Measurements from ENCODE around the gene NAT14.
"Not testable (repeated sequence)": the region's sequence is repeated elsewhere in the genome, so short reads cannot be mapped to it uniquely, and the experiment has no call there.

The NAT14 gene

DNA sequence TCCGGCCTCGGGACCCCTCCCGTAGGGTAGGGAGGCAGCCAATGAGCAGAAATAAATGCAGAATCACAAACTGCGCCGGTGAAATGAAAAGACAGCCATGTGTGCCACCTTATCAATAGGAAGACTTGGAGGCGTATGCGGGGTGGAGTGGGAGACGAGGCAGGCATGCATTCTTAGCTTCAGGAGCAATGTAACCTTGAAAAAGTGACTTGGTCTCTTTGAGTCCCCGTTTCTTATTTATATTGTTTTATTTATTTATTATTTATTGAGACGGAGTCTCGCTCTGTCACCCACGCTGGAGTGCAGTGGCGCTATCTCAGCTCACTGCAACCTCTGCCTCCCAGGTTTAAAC is 19.2 kb downstream of the NAT14 start:
- no peak for DNase-seq

DNA sequence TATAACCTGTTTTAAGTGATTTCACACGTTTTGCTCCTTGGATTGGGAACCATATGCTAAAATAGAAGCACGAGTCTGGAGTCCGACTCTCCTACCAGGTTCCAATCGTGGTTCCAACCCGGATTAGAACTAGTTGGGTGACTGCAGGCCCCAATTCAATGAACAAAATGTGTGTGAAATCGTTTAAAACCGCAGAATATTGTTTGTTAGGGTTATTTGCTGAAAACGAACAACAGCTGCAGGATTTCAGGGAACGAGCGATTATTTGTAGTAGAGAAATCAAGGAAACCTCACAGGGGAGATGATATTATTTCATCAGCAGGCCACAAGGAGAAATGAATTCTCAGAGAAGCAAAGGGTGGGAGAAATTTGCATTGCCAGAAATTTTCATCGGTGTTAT is 20.0 kb downstream of the NAT14 start:
- DNase-seq = no peak

DNA sequence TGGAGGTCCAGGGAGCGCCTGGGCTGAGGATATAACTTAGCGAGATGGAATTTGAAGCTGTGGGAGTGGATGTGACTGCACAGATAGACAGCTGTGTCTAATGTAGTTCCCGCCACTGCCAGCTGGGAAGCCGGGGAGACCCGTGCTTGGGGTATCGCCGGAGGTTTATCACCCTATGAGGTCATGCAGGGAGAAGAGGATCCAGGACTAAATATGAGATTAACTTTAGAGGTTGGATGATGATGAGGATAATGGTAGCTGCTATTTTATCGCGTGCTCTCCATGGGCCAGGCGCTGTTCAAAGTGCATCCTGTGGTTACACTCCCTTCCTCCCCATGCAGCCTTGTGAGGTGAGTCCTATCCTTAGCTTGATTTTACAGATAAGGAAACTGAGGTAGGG is 23.1 kb downstream of the NAT14 start:
- DNase-seq = no peak

DNA sequence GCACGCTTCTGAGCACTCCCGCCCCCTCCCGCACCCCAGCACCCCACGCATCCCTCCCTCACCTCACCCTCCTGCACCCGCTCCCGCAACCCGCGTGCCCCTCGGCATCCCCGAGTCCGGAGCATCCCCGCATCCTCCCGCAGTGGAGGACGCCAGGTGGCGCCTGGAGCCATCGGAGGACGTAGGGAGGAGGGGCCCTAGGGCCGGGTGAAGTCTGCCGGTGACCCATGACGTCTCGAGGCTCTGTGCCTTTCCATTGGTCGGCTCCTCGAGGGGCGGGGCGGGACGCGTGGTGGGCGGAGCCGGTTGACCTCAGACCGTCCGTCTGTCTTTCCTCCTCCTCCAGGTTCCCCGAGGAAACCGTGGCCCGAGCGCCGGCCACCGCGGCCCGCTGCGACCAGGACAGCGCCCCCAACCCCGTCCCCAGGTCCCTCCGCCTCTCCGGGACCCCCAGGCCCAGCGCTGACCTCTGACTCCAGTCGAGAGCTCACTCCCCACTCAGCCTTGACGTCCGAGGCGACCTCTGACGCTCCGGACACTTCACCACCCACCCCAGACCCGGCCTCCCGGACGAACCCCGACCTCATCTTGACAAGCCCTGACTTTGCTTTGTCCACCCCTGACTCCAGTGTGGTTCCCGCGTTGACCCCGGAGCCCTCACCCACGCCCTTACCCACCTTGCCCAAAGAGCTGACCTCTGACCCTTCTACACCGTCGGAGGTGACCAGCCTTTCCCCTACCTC is 32.1 kb downstream of the NAT14 start:
- DNase-seq = peak; percentile 89

DNA sequence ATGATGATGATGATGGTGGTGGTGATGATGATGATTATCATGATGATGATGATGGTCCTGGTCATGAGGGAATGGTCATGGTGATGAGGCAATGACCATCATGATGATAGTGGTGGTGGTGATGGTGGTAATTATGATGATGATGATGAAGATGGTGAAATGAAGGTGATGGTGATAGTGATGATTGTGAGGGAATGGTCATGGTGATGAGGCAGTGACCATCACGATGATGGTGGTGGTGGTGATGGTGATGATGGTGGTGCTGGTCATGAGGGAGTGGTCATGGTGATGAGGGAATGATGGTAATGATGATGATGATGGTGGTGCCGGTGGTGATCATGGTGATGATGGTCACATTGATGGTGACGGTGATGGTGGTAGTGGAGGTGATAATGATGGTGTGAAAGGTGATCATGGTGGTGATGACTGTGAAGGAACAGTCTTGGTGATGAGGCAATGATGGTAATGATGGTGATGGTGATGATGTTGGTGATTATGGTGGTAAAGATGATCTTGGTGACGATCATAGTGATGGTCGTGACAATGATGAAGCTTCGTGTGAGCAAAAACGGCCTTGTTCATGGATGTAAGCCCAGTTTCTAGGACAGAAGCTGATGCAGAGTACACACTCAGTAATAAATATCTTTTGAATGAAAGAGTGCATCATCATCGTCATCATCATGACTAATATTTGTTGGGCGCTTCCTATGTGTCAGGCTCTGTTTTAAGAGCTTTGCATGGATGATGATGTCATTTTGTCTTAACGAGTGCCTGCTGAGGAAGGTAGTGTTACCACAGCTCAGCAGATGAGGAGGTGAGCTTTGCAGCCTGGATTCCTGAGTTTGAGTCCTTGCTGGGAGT is 34.7 kb downstream of the NAT14 start:
- peak; percentile 67 for DNase-seq

DNA sequence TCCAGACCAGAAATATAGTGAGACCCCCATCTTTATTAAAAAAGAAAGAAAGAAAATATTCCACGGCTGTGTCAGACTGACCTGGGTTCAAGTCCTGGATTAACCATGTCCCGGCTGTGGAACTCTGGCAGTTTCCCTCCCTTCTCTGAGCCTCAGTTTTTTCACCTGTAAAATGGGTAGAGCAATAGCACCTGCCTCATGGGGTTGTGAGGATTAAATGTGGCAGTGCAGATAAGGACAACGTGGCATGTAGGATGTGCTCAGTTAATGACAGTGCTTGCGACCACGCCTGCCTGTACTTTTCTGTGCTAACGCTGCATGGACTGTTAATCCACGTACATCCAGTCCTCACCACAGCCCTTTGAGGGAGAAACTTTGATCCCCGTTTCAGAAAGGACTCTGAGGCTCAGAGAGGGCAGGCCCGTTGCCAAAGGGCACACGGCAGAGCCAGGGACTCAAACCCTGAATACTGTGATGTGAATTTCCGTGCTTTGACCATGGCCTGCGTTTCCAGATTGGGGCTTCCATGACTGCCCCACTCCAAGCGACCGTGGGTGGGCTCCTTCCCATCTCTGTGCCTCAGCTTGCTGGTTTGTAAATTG is 35.8 kb downstream of the NAT14 start:
- no peak for DNase-seq

DNA sequence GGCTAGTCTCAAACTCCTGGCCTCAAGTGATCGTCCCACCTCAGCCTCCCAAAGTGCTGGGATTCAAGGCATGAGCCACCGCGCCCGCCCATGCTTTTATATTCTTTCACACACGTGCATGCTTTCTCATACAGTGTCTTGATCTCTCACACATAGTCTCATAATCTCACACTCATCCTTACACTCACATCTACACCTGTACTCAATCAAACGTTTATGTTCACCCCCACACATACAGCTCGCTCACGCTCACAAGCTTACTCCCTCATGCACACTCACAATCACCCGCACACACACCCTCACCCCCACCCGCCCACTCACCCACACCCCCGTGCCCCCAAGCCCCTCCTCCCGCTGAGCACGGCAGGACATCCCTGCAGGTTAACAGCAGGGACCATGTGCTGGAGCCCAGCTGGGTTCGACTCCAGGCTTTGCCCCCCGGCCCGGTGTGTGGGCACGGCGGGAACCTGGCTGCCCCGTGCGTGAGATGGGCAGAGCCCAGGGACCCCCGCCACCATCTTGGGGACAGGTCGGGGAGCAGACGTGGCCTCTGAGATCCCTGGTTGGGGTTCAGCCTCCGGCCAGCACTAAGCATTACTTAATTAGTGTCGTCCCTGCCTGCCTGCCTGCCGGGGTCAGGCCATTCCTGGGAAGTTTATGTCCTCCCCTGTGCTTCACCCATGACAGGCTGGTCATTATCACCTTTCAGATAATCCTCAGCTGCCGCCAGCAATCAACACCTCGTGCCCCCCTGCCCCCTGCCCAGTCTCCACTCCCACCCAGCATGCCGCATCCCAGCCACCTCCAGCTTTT is 40.5 kb downstream of the NAT14 start:
- DNase-seq = no peak

DNA sequence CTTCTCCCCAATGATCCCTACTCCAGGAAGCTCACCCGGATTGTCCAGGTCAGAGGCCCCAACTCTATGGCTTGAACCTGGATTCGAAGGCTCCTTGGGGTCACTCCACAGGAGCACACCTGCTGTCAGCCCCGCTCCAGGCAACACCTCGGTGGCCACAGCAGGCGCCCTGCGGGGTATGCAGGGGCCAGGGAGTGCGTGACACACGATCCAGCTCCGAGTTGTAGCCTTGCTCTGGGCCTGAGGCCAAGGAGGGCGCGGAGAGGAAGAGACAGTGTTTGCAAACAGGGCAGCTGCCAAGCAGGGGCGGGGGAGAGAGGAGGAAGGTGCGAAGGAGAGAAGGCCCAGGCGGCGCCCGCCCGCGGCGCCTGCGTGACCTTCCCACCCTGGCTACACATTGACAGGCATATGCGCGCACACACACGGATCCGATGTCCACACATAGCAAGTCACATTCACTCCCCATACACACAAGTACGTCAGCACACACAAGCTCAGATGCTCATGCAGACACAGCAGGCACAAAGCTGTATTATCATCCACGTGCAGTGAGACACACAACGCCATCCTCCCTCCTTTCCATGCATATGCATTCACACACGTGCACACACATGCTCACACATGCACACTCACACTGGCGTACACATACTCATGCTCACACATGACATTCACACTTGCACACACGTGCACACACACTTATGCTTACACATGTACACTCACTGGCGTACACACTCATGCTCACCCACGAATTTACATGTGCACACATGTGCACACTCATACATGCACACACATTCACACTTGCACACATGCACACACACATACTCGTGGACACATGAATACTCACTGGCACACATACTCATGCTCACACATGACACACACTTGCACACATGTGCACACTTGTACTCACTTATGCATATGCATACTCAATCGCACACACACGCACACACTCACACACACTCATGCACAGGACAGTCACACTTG is 41.5 kb downstream of the NAT14 start:
- DNase-seq = no peak

DNA sequence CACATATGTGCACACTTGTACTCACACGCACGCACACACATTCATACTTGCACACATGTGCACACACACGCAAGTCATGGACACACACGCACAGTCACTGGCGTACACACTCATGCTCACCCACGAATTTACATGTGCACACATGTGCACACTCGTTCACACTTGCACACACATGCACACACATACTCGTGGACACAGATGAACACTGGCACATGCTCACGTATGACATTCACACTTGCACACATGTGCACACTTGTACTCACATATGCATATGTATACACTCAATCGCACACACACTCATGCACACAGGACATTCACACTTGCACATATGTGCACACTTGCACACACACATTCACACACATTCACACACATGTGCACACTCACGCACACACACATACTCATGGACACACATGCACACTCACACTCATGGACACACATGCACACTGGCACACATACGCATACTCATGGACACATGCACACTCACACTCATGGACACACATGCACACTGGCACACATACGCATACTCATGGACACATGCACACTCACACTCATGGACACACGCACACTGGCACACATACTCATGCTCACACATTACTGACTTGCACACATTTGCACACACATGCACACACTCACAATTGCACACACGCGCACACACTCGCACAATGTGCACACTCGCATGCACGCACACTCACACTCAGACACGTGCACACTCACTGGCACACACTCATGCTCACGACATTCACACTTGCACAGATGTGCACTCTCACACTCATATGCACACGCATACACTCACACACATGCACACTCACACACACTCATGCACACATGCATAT is 42.4 kb downstream of the NAT14 start:
- DNase-seq = no peak

DNA sequence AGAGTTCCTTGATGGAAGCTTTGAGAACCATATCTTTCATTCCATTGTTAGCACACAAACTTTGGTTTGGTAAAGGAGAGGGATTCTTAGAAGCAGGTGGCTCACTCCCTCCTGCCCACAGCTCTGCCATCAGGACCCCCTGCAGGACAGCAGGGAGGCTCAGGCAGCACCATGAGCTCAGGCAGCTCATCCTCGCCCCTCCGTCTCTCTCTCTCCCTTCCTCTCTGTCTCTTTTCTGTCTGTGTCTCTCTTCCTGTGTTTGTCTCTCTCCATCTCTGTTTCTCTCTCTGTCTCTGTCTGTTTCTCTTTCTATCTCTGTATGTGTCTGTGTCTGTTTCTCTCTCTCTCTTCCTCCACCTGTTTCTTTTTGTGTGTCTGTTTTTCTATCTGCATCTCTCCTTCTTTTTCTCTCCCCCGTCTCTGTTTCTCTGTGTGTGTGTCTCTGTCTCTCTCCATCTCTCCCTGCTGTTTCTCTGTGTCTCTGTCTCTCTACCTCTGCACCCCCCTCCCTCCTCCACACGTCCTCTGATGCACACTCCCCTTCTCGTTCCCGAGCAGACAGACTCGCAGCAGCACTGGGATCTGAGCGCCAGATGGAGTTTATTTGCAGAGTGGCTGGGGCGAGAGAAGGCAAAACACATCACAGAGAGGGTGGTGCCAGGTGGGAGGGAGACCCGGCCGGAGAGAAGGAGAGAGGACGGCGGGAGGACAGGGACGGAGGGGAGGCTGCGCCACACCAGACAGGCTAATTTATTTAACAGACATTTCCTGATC is 43.2 kb downstream of the NAT14 start:
- no peak for DNase-seq

DNA sequence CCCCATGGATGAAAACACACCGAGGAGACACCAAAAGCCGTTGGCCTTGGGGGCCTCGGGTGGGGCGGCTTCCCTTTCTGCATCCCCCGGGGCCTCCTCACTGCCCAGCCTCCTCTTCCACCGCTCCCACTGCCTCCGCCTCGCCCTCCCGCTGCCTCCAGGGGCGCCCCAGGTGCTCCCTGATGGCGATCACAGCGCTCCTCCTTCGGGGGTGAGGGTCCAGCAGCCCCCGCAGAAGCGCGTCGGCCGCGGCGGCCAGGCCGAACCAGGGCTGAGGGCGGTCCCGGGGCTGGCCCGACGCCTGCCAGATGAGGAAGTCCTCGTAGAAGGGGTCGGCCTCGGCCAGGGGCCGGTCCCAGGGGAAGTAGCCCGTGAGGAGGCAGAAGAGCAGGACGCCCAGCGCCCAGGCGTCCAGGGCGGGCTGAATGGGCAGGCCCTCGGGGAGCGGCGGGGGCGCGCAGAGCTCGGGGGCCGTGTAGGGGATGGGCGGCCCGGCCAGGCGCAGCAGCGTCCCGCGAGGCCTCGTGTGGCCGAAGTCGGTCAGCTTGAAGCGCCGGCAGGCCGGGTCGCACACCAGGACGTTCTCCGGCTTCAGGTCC is 44.7 kb downstream of the NAT14 start:
- DNase-seq = no peak

DNA sequence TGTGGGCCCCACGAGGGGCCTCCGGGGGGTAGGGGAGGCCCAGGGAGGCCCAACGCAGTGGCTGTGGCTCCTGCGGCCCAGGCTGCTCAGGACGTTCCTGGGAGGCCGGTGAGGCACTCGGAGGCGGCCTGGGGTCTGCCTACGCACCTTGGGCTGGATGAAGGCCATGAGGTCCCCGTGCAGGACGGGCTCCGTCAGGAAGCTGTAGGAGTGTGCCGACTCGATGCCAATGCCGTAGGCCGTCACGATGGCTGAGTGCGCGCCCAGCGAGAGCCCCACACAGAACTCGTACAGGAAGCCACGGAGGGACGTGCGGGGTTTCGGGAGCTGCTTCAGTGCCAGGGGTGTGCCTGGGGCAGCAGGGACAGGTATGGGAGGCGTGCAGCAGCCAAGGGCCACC is 46.0 kb downstream of the NAT14 start:
- DNase-seq = no peak

DNA sequence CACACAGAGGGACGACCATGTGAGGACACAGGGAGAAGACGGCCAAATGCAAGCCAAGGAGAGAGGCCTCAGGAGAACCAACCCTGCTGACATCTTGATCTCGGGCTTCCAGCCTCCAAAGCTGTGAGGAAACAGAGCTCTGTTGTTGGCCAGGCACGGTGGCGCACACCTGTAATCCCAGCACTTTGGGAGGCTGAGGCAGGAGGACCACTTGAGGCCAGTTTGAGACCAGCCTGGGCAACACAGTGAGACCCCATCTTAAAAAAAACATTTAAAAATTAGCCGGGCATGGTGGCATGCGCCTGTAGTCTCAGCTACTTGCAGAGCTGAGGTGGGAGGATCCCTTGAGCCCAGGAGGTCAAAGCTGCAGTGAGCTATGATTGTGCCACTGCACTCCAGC is 49.3 kb downstream of the NAT14 start:
- DNase-seq = not testable (repeated sequence)

DNA sequence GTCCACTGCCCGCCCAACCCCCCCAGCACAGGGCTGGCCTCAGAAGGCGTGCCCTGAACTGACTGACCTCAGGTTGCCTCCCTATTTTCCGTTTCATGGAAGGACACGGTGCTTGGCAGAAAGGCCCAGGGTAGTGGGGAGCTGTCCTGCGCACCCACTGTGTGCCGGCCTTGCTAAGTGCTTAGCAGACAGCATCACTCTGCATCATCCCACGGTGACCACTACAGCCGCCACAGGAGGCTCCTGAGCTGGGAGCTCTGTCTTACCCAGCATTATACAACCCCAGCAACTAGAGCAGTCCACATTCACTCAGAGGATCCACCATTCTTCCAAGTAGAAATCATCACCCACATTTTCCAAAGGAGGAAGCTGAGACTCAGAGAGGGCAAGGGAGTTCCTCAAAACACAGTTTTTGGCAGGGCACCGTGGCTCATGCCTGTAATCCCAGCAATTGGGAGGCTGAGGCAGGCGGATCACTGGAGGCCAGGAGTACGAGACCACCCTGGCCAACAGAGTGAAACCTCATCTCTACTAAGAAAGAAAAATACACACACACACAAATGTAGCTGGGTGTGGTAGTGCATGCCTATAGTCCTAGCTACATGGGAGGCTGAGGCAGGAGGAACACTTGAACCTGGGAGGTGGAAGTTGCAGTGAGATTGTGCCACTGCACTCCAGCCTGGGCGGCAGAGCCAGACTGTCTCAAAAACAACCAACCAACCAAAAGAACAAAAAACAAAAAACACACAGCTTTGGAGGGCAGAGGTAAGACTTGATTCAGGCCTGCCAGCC is 50.4 kb downstream of the NAT14 start:
- no peak for DNase-seq

DNA sequence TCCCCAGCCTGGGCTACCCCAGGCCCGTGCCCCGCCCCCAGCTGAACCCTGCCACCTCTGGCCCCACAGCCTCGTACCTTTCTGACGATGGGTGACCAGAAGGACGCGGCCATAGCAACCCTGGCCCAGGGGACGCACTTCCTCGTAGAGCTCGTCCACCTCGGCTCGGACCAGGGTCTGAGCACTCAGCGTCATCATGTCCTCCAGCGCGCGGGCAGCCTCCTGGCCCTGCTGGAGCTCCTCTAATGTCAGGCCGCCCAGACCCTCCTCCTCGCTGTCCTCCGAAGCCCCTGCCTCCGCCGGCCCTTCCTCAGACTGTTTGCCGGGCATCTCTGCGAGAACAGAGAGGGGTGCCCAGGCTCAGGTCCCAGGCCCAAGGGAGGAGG is 51.0 kb downstream of the NAT14 start:
- no peak for DNase-seq

DNA sequence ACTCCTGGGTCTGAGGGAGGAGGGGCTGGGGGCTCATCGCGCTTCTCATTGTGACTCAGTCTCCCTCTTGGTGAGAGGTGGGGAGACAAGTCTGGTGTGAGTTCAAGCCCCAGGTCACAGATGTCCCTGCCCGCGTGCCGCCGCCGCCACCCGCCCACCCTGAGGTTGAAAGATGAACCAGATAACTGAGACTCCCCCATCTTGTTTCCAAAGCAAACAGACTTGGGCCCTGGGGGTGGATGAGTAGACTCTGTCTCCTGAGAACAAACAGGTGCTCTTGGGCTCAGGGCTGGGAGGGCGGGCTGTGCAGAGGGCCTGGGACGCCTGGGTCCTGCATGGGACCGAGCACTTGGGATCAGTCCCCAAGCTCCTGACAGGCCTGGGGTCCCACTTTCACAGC is 51.4 kb downstream of the NAT14 start:
- DNase-seq = no peak
